Activated CD4-positive, alpha-beta T cell treated with anti-CD3 and anti-CD28 coated beads for 36 hours (primary cell): Measurements from ENCODE around the gene NDUFA11. TPM values are rescaled to one million over a fixed set of nuclear protein-coding genes. Genes with fewer than 3 reads are reported as not detected.

Experiments
- ATAC-seq: fragments of 200-7000 bp; cut with Tn5 transposase; one replicate; pipeline ENCODE4 v1.10.0; 2021; ENCODE audit warnings: mild to moderate bottlenecking, moderate library complexity
- CTCF ChIA-PET: fragments of 350-600 bp; sonication (Branson Sonifier 250); formaldehyde crosslinking; loops from one replicate; lab custom pipeline; 2021; ENCODE audit warnings: antibody characterized with exemption; lab: Charles Lee
- POLR2A ChIA-PET: fragments of 350-600 bp; sonication (Branson Sonifier 250); formaldehyde crosslinking; loops from one replicate; lab custom pipeline; 2021; ENCODE audit warnings: antibody characterized with exemption, inconsistent platforms; lab: Charles Lee
- DNase-seq: peaks from one replicate; pipeline ENCODE4 v3.0.0-alpha.2; 2020
- H3K27ac Mint-ChIP-seq: one replicate; pipeline ENCODE4 v1.8.0; 2021; ENCODE audit warnings: mixed read lengths
- H3K27me3 Mint-ChIP-seq: one replicate; pipeline ENCODE4 v1.8.0; 2021; ENCODE audit warnings: mixed read lengths
- H3K36me3 Mint-ChIP-seq: one replicate; pipeline ENCODE4 v1.8.0; 2021; ENCODE audit warnings: low read depth, mixed read lengths
- H3K4me1 Mint-ChIP-seq: one replicate; pipeline ENCODE4 v1.8.0; 2021; ENCODE audit warnings: mixed read lengths
- H3K4me3 Mint-ChIP-seq: one replicate; pipeline ENCODE4 v1.8.0; 2021; ENCODE audit warnings: mild to moderate bottlenecking, moderate library complexity, mixed read lengths
- H3K9me3 Mint-ChIP-seq: one replicate; pipeline ENCODE4 v1.8.0; 2021; ENCODE audit warnings: low read depth, mixed read lengths
- intact Hi-C, 2 experiments: fragments of 100-400 bp; cut with DNase I in 1 of 2; cut with micrococcal nuclease in 1 of 2; formaldehyde crosslinking; loops; one replicate each; pipeline versions ENCODE4 v1.14.2 to v1.15.1; 2022 to 2024; cut with DNase I, micrococcal nuclease
- total RNA-seq, 2 experiments: library from RNA; stranded (reverse); gene quantifications; one replicate each; pipeline ENCODE4 v1.2.3, GENCODE V29; 2021

Gene NDUFA11
- total RNA-seq, 2 experiments from 2014 or later: 175 to 213 TPM

- H3K36me3 Mint-ChIP-seq: peaks cover 16% of the 10 kb centered on the region
- POLR2A ChIA-PET: interaction anchor here (0.6 kb wide), 2 partner anchors 37 to 387 kb away, joined by 3 to 5 read pairs; no protein-coding TSS in a partner anchor
Observed at GRCh38 chr19:5943045-5943444, 39.5 kb upstream of the NDUFA11 start.

GRCh38 chr19:5941673-5942072, 38.1 kb upstream of the NDUFA11 start:
- H3K9me3 Mint-ChIP-seq: no peaks in the 10 kb centered on the region
- H3K4me1 Mint-ChIP-seq: peaks cover 16% of the 10 kb centered on the region
- DNase-seq: no peak
- no peak for ATAC-seq
- intact Hi-C loops: no loop called here
- POLR2A ChIA-PET: no interaction called here
- H3K36me3 Mint-ChIP-seq: peaks cover 17% of the 10 kb centered on the region
- no peak overlapping the region for H3K27ac Mint-ChIP-seq
- H3K27me3 Mint-ChIP-seq: no peaks in the 10 kb centered on the region
- H3K4me3 Mint-ChIP-seq: no peak overlapping the region
- CTCF ChIA-PET: interaction anchor here (0.6 to 1.3 kb wide), 2 partner anchors 46 to 94 kb away, joined by 3 to 4 read pairs; no protein-coding TSS in a partner anchor

More at GRCh38 chr19:5943045-5943444, 39.5 kb upstream of the NDUFA11 start:
- Mint-ChIP-seq H3K4me1 (peaks cover 24% of the 10 kb centered on the region), H3K9me3 (no peaks in the 10 kb centered on the region), H3K4me3 (no peak overlapping the region), H3K27ac (no peak overlapping the region), H3K27me3 (no peaks in the 10 kb centered on the region)
- intact Hi-C loops: no loop called here
- ATAC-seq (no peak), DNase-seq (no peak)
- CTCF ChIA-PET: interaction anchor here (0.8 to 1.6 kb wide), 3 partner anchors 10 to 370 kb away, joined by 3 to 7 read pairs (median 5); no protein-coding TSS in a partner anchor

- H3K4me3 Mint-ChIP-seq: no peak overlapping the region
- DNase-seq (no peak), ATAC-seq (no peak)
- peaks cover 16% of the 10 kb centered on the region for H3K4me1 Mint-ChIP-seq
- intact Hi-C loops: no loop called here
- H3K36me3 Mint-ChIP-seq: peaks cover 23% of the 10 kb centered on the region
- ChIA-PET CTCF (interaction anchor here (1.3 to 1.7 kb wide), 2 partner anchors 11 to 47 kb away, joined by 4 to 6 read pairs; no protein-coding TSS in a partner anchor), POLR2A (no interaction called here)
- H3K27ac Mint-ChIP-seq: no peak overlapping the region
- H3K27me3 Mint-ChIP-seq: no peaks in the 10 kb centered on the region
- H3K9me3 Mint-ChIP-seq: no peaks in the 10 kb centered on the region
Observed at GRCh38 chr19:5940260-5941208, 36.9 kb upstream of the NDUFA11 start.

GRCh38 chr19:5937550-5937949, 34.0 kb upstream of the NDUFA11 start:
- no peak for DNase-seq
- CTCF ChIA-PET: interaction anchor here (0.7 to 1.7 kb wide), 4 partner anchors 30 to 134 kb away, joined by 3 to 4 read pairs (median 4); no protein-coding TSS in a partner anchor
- no peak overlapping the region for H3K27ac Mint-ChIP-seq
- POLR2A ChIA-PET: interaction anchor here (0.5 kb wide), 1 partner anchor 350 kb away, joined by 3 read pairs; no protein-coding TSS in a partner anchor
- ATAC-seq: no peak
- H3K27me3 Mint-ChIP-seq: no peaks in the 10 kb centered on the region
- no peaks in the 10 kb centered on the region for H3K9me3 Mint-ChIP-seq
- H3K4me3 Mint-ChIP-seq: no peak overlapping the region
- H3K36me3 Mint-ChIP-seq: peaks cover 28% of the 10 kb centered on the region
- no peaks in the 10 kb centered on the region for H3K4me1 Mint-ChIP-seq
- intact Hi-C loops: no loop called here

GRCh38 chr19:5936292-5936592, 32.7 kb upstream of the NDUFA11 start:
- H3K27ac Mint-ChIP-seq: no peak overlapping the region
- H3K4me3 Mint-ChIP-seq: no peak overlapping the region
- H3K27me3 Mint-ChIP-seq: no peaks in the 10 kb centered on the region
- no peaks in the 10 kb centered on the region for H3K4me1 Mint-ChIP-seq
- no peak for DNase-seq
- H3K9me3 Mint-ChIP-seq: no peaks in the 10 kb centered on the region
- ChIA-PET CTCF (no interaction called here), POLR2A (no interaction called here)
- peaks cover 28% of the 10 kb centered on the region for H3K36me3 Mint-ChIP-seq
- intact Hi-C loops: no loop called here
- no peak for ATAC-seq

- Mint-ChIP-seq H3K27me3 (no peaks in the 10 kb centered on the region), H3K36me3 (peaks cover 26% of the 10 kb centered on the region), H3K4me3 (no peak overlapping the region), H3K27ac (no peak overlapping the region), H3K9me3 (no peaks in the 10 kb centered on the region), H3K4me1 (no peaks in the 10 kb centered on the region)
- ChIA-PET POLR2A (no interaction called here), CTCF (interaction anchor here (0.8 kb wide), 1 partner anchor 39 kb away, joined by 3 read pairs; no protein-coding TSS in a partner anchor)
- no peak for DNase-seq
- intact Hi-C loops: no loop called here
- no peak for ATAC-seq
Observed at GRCh38 chr19:5935473-5936291, 32.1 kb upstream of the NDUFA11 start.

- Mint-ChIP-seq H3K4me3 (no peak overlapping the region), H3K9me3 (no peaks in the 10 kb centered on the region), H3K27me3 (no peaks in the 10 kb centered on the region), H3K27ac (no peak overlapping the region), H3K4me1 (no peaks in the 10 kb centered on the region), H3K36me3 (peaks cover 27% of the 10 kb centered on the region)
- intact Hi-C loops: no loop called here
- ChIA-PET CTCF (interaction anchor here (0.8 to 1.4 kb wide), 2 partner anchors 33 to 40 kb away, joined by 3 to 8 read pairs; no protein-coding TSS in a partner anchor), POLR2A (no interaction called here)
- DNase-seq: no peak
- ATAC-seq: no peak
Observed at GRCh38 chr19:5934774-5935472, 31.3 kb upstream of the NDUFA11 start.

- peaks cover 35% of the 10 kb centered on the region for H3K36me3 Mint-ChIP-seq
- no peak overlapping the region for H3K27ac Mint-ChIP-seq
- no peak overlapping the region for H3K4me3 Mint-ChIP-seq
- ChIA-PET POLR2A (no interaction called here), CTCF (interaction anchor here (1.4 kb wide), 1 partner anchor 34 kb away, joined by 8 read pairs; no protein-coding TSS in a partner anchor)
- intact Hi-C loops: no loop called here
- no peaks in the 10 kb centered on the region for H3K27me3 Mint-ChIP-seq
- no peak for DNase-seq
- no peaks in the 10 kb centered on the region for H3K9me3 Mint-ChIP-seq
- ATAC-seq: no peak
- H3K4me1 Mint-ChIP-seq: no peaks in the 10 kb centered on the region
Observed at GRCh38 chr19:5934069-5934401, 30.4 kb upstream of the NDUFA11 start.

GRCh38 chr19:5933391-5934068, 29.9 kb upstream of the NDUFA11 start:
- no peaks in the 10 kb centered on the region for H3K4me1 Mint-ChIP-seq
- no peaks in the 10 kb centered on the region for H3K27me3 Mint-ChIP-seq
- no peak overlapping the region for H3K27ac Mint-ChIP-seq
- H3K4me3 Mint-ChIP-seq: no peak overlapping the region
- intact Hi-C loops: no loop called here
- peaks cover 39% of the 10 kb centered on the region for H3K36me3 Mint-ChIP-seq
- H3K9me3 Mint-ChIP-seq: no peaks in the 10 kb centered on the region
- ATAC-seq (no peak), DNase-seq (no peak)
- ChIA-PET CTCF (interaction anchor here (1.4 kb wide), 1 partner anchor 34 kb away, joined by 8 read pairs; no protein-coding TSS in a partner anchor), POLR2A (no interaction called here)

- ATAC-seq (no peak), DNase-seq (no peak)
- intact Hi-C loops: no loop called here
- Mint-ChIP-seq H3K27ac (no peak overlapping the region), H3K36me3 (peaks cover 43% of the 10 kb centered on the region), H3K4me1 (no peaks in the 10 kb centered on the region), H3K27me3 (no peaks in the 10 kb centered on the region), H3K9me3 (no peaks in the 10 kb centered on the region), H3K4me3 (no peak overlapping the region)
- ChIA-PET POLR2A (no interaction called here), CTCF (no interaction called here)
Observed at GRCh38 chr19:5932609-5933262, 29.1 kb upstream of the NDUFA11 start.
